NCI-H1436 (cell line): Measurements from ENCODE around the gene EVPLL.
"Not testable (repeated sequence)": the region's sequence is repeated elsewhere in the genome, so short reads cannot be mapped to it uniquely, and the experiment has no call there.

Experiments used
- DNase-seq: peaks from one replicate; lab custom pipeline; 2025; lab: John Stamatoyannopoulos, UW

Gene EVPLL

GRCh38 chr17:18379246-18380146 is 1.9 kb downstream of the EVPLL start:
- DNase-seq: no peak

GRCh38 chr17:18380471-18381157 is 3.0 kb downstream of the EVPLL start:
- DNase-seq: no peak

GRCh38 chr17:18381158-18381952 is 3.8 kb downstream of the EVPLL start:
- DNase-seq: no peak

GRCh38 chr17:18381953-18382245 is 4.3 kb downstream of the EVPLL start:
- DNase-seq: no peak

- DNase-seq: no peak
Observed at GRCh38 chr17:18382441-18383078, 5.0 kb downstream of the EVPLL start.

- not testable (repeated sequence) for DNase-seq
Observed at GRCh38 chr17:18383079-18383481, 5.5 kb downstream of the EVPLL start.

- DNase-seq: not testable (repeated sequence)
Observed at GRCh38 chr17:18384271-18384670, 6.7 kb downstream of the EVPLL start.

- DNase-seq: not testable (repeated sequence)
Observed at GRCh38 chr17:18387583-18387982, 10.0 kb downstream of the EVPLL start.

- DNase-seq: not testable (repeated sequence)
Observed at GRCh38 chr17:18388266-18388665, 10.7 kb downstream of the EVPLL start.

- not testable (repeated sequence) for DNase-seq
Observed at GRCh38 chr17:18388728-18389127, 11.2 kb downstream of the EVPLL start.

GRCh38 chr17:18401872-18402590 is 24.5 kb downstream of the EVPLL start:
- not testable (repeated sequence) for DNase-seq

GRCh38 chr17:18403166-18403565 is 25.6 kb downstream of the EVPLL start:
- DNase-seq: not testable (repeated sequence)

GRCh38 chr17:18403604-18404003 is 26.0 kb downstream of the EVPLL start:
- not testable (repeated sequence) for DNase-seq

- DNase-seq: not testable (repeated sequence)
Observed at GRCh38 chr17:18408906-18409305, 31.3 kb downstream of the EVPLL start.

GRCh38 chr17:18409321-18409720 is 31.7 kb downstream of the EVPLL start:
- DNase-seq: not testable (repeated sequence)

- DNase-seq: not testable (repeated sequence)
Observed at GRCh38 chr17:18410736-18411135, 33.2 kb downstream of the EVPLL start.

- not testable (repeated sequence) for DNase-seq
Observed at GRCh38 chr17:18411377-18411864, 33.8 kb downstream of the EVPLL start.

- not testable (repeated sequence) for DNase-seq
Observed at GRCh38 chr17:18412001-18412538, 34.5 kb downstream of the EVPLL start.

- not testable (repeated sequence) for DNase-seq
Observed at GRCh38 chr17:18421521-18421920, 43.9 kb downstream of the EVPLL start.

- not testable (repeated sequence) for DNase-seq
Observed at GRCh38 chr17:18422464-18422863, 44.9 kb downstream of the EVPLL start.

- DNase-seq: not testable (repeated sequence)
Observed at GRCh38 chr17:18423015-18423414, 45.4 kb downstream of the EVPLL start.
